K562 (cell line): Measurements from ENCODE around the gene ITGAL. TPM values are rescaled to one million over a fixed set of nuclear protein-coding genes. Genes with fewer than 3 reads are reported as not detected.

Experiments used
- CCAR2 ChIP-seq: fragments of 200-400 bp; formaldehyde crosslinking; IDR thresholded peaks from 2 replicates; pipeline ENCODE4 v1.6.1; 2017; ENCODE audit warnings: mild to moderate bottlenecking, low read depth, low read length
- COPS2 ChIP-seq: fragments of 450-650 bp; conservative IDR thresholded peaks from 2 replicates; pipeline ENCODE4 v1.6.1; 2016; ENCODE audit warnings: mild to moderate bottlenecking, moderate library complexity
- FOXP1 ChIP-seq: sonication (generic); formaldehyde crosslinking; IDR thresholded peaks from 2 replicates; pipeline ENCODE4 v1.8.0; 2022; ENCODE audit warnings: mild to moderate bottlenecking, missing genetic modification reagents
- GTF2A2 ChIP-seq: IDR thresholded peaks from 2 replicates; pipeline ENCODE4 v1.6.1; 2016; ENCODE audit warnings: mild to moderate bottlenecking, missing genetic modification characterization, missing compliant biosample characterization
- HEY1 ChIP-seq: fragments of 250-450 bp; sonication (Bioruptor Pico); IDR thresholded peaks from 2 replicates; pipeline ENCODE4 v1.5.0; 2020; ENCODE audit warnings: mild to moderate bottlenecking, moderate library complexity, borderline replicate concordance
- KDM5B ChIP-seq: fragments of 200-600 bp; sonication (generic); IDR thresholded peaks from 2 replicates; pipeline ENCODE4 v1.6.1; 2012; ENCODE audit warnings: low read depth, mild to moderate bottlenecking, moderate library complexity, low read length, control low read depth, inconsistent platforms; ENCODE audit not compliant: insufficient replicate concordance
- MYBL2 ChIP-seq, 2 experiments: fragments of 450-650 bp in 1 of 2; sonication (generic) in 1 of 2; formaldehyde crosslinking in 1 of 2; IDR thresholded peaks; 2 replicates each; pipeline versions ENCODE4 v1.6.1 to v1.8.1; 2017 to 2022; ENCODE audit warnings: borderline replicate concordance in 1 of 2, inconsistent platforms in 1 of 2, low read depth in 1 of 2, mild to moderate bottlenecking in 1 of 2, missing genetic modification reagents in 1 of 2, moderate library complexity in 1 of 2
- NBN ChIP-seq: fragments of 450-650 bp; IDR thresholded peaks from 2 replicates; pipeline ENCODE4 v1.6.1; 2016; ENCODE audit warnings: low read depth, mild to moderate bottlenecking
- NCOA4 ChIP-seq: fragments of 450-650 bp; IDR thresholded peaks from 2 replicates; pipeline ENCODE4 v1.6.1; 2018; ENCODE audit warnings: mild to moderate bottlenecking; ENCODE audit not compliant: partially characterized antibody
- PTRF ChIP-seq: fragments of 450-650 bp; IDR thresholded peaks from 2 replicates; pipeline ENCODE4 v1.6.1; 2016; ENCODE audit warnings: mild to moderate bottlenecking, missing genetic modification characterization, missing compliant biosample characterization
- RBBP5 ChIP-seq: fragments of 200-600 bp; sonication (generic); IDR thresholded peaks from 2 replicates; pipeline ENCODE4 v1.6.1; 2012; ENCODE audit warnings: borderline replicate concordance, mild to moderate bottlenecking, low read length, control low read depth, inconsistent platforms; ENCODE audit not compliant: insufficient read depth, poor library complexity, severe bottlenecking
- SLC30A9 ChIP-seq: fragments of 250-450 bp; sonication (Bioruptor Pico); IDR thresholded peaks from 2 replicates; pipeline ENCODE4 v1.8.0; 2022; ENCODE audit warnings: mild to moderate bottlenecking, moderate library complexity
- SMARCB1 ChIP-seq: IDR thresholded peaks from 2 replicates; pipeline ENCODE4 v1.6.1; 2011; ENCODE audit warnings: improper control_type of control experiment, low read depth; ENCODE audit not compliant: insufficient read length
- USF2 ChIP-seq: sonication (generic); formaldehyde crosslinking; IDR thresholded peaks from 2 replicates; pipeline ENCODE4 v1.5.0; 2020; ENCODE audit warnings: missing genetic modification reagents
- ZNF212 ChIP-seq: fragments of 450-650 bp; formaldehyde crosslinking; IDR thresholded peaks from 2 replicates; pipeline ENCODE4 v1.4.0; 2020; ENCODE audit warnings: mild to moderate bottlenecking
- ZNF384 ChIP-seq: IDR thresholded peaks from 2 replicates; pipeline ENCODE4 v1.6.1; 2012; ENCODE audit warnings: low read depth, low read length, improper control_type of control experiment
- ZNF699 ChIP-seq: fragments of 250-450 bp; sonication (Bioruptor Pico); IDR thresholded peaks from 2 replicates; pipeline ENCODE4 v1.8.0; 2021; ENCODE audit warnings: mild to moderate bottlenecking, moderate library complexity; ENCODE audit not compliant: insufficient replicate concordance
- polyA plus RNA-seq, 8 experiments: library from polyadenylated mRNA; depleted of rRNA in 4 of 8; stranded (reverse) in 5 of 8; unstranded in 3 of 8; fragments of >200 nt; fragmentation: Nextera tagmentation in 2 of 8; fragmentation: Illumina TruSeq in 1 of 8; extraction: Ambion mirVana in 2 of 8; extraction: Trizol in 1 of 8; gene quantifications; 2 replicates each; pipeline versions ENCODE4 v1.2.1 to v1.2.3, GENCODE V29; 2011 to 2014; ENCODE audit warnings: inconsistent platforms in 1 of 8, missing spikeins in 1 of 8
- total RNA-seq, 7 experiments: library from RNA; depleted of rRNA in 6 of 7; stranded (reverse); fragments of >200 nt in 6 of 7; fragmentation: Illumina TruSeq in 2 of 7; extraction: Trizol in 2 of 7; gene quantifications; 2 replicates each; pipeline versions ENCODE4 v1.2.1 to v1.2.3, GENCODE V29; 2011 to 2021; ENCODE audit warnings: low replicate concordance in 1 of 7
- TF ChIP-seq, protein P1 (sequence below): sonication (generic); formaldehyde crosslinking; IDR thresholded peaks from 2 replicates; pipeline ENCODE4 v1.8.1; 2023; ENCODE audit warnings: mild to moderate bottlenecking, missing genetic modification reagents

ITGAL gene
- total and polyA plus RNA-seq, 9 of the 15 experiments (the other 6 are each of a cell fraction or from before 2014, with no cell fraction given): 0.01 to 0.53 TPM; not detected in 7

GRCh38 chr16:30526137-30526822 lies 53.7 kb downstream of the ITGAL start, which contains the start of gene ZNF768 (continued):
- TF ChIP-seq, protein P1, sequence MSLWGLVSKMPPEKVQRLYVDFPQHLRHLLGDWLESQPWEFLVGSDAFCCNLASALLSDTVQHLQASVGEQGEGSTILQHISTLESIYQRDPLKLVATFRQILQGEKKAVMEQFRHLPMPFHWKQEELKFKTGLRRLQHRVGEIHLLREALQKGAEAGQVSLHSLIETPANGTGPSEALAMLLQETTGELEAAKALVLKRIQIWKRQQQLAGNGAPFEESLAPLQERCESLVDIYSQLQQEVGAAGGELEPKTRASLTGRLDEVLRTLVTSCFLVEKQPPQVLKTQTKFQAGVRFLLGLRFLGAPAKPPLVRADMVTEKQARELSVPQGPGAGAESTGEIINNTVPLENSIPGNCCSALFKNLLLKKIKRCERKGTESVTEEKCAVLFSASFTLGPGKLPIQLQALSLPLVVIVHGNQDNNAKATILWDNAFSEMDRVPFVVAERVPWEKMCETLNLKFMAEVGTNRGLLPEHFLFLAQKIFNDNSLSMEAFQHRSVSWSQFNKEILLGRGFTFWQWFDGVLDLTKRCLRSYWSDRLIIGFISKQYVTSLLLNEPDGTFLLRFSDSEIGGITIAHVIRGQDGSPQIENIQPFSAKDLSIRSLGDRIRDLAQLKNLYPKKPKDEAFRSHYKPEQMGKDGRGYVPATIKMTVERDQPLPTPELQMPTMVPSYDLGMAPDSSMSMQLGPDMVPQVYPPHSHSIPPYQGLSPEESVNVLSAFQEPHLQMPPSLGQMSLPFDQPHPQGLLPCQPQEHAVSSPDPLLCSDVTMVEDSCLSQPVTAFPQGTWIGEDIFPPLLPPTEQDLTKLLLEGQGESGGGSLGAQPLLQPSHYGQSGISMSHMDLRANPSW (CRISPR knock-in tag): no peak
- TF ChIP-seq CCAR2 (no peak), FOXP1 (CRISPR knock-in tag) (peak; percentile 29; the same call in 1 of the 2 replicates), HEY1 (CRISPR knock-in tag) (no peak), ZNF212 (CRISPR knock-in tag) (no peak), ZNF384 (no peak), GTF2A2 (tag) (no peak), PTRF (tag) (no peak), RBBP5 (peak; percentile 77), SLC30A9 (CRISPR knock-in tag) (no peak), COPS2 (no peak), ZNF699 (CRISPR knock-in tag) (no peak), USF2 (CRISPR knock-in tag) (no peak), MYBL2 (IDR thresholded peaks at IDR 0.05; ENCODE audit: low read depth) (no peak), MYBL2 (CRISPR knock-in tag; IDR thresholded peaks at IDR 0.05; ENCODE audit: borderline replicate concordance) (no peak), SMARCB1 (no peak), KDM5B (peak; percentile 40), NBN (no peak), NCOA4 (no peak)
